Measurements from ENCODE around the gene CMAS.
"Not testable (repeated sequence)": the region's sequence is repeated elsewhere in the genome, so short reads cannot be mapped to it uniquely, and the experiment has no call there.

The CMAS gene

DNA sequence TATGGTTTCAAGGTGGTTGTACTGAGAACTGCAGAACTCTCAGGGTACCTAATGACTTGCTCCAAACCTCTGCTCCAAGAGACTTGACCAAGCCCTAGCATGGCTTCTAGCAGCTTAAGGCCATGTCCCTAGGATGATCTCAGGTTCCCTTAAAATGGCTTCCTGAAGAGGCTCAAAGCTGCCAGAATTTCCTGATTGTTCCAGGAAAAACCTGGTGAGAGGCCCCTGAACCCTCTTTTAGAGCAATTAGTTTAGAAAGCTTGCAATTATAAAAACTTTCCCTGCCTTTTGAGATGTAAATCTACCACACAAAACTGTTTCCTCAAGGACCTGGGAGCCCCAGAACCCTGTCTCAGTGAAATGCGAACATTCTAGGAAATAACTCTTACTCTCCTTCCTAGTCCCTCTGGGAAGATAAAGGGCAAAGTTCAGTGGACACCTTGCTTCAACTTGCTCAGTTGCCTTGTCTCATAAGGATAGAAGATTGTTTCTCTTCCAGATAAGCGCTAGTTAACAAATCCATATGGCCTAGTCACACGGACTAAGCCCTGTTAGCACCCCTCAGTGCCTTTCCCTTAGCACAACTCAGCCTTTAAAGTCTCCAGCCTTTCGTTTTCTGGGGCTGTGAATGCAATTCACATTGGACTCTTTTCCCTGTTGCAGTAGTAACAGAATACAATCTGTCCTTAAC, 2.5 kb downstream of the CMAS start:
- H3K27me3 ChIP-seq (ENCODE audit: insufficient read depth, low read depth, severe bottlenecking) = no peaks in the 10 kb centered on the region
- no peaks in the 10 kb centered on the region for H3K9me3 ChIP-seq (ENCODE audit: severe bottlenecking)
- peaks cover 7% of the 10 kb centered on the region for H3K36me3 ChIP-seq
- no peak for DNase-seq
- H3K4me3 ChIP-seq (ENCODE audit: low read depth, low read length) = no peak overlapping the region
- TF ChIP-seq, protein P1, sequence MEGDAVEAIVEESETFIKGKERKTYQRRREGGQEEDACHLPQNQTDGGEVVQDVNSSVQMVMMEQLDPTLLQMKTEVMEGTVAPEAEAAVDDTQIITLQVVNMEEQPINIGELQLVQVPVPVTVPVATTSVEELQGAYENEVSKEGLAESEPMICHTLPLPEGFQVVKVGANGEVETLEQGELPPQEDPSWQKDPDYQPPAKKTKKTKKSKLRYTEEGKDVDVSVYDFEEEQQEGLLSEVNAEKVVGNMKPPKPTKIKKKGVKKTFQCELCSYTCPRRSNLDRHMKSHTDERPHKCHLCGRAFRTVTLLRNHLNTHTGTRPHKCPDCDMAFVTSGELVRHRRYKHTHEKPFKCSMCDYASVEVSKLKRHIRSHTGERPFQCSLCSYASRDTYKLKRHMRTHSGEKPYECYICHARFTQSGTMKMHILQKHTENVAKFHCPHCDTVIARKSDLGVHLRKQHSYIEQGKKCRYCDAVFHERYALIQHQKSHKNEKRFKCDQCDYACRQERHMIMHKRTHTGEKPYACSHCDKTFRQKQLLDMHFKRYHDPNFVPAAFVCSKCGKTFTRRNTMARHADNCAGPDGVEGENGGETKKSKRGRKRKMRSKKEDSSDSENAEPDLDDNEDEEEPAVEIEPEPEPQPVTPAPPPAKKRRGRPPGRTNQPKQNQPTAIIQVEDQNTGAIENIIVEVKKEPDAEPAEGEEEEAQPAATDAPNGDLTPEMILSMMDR (IDR thresholded peaks at IDR 0.05; ENCODE audit: low read depth, low read length) = no peak
- no peak overlapping the region for H3K27ac ChIP-seq

DNA sequence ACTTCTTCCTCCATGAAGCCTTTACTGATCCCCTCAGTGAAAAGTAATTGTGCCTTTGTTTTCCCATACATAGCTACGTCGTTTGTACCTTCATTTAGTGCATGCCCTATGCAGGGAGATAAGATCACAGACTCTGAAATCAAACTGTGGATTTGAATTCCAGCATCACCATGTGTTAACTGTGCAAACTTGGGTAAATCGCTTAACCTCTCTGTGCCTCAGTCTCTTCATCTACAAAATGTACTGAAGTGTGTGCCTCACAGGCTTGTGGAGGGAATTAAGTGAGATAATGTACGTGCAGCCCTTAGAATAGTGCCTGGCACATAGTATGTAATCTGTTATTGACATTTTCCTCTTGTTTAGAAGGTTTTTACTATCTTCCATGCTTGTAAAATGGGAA, 4.1 kb downstream of the CMAS start:
- Histone ChIP-seq H3K27ac (no peak overlapping the region), H3K4me3 (ENCODE audit: low read depth, low read length) (no peak overlapping the region)

DNA sequence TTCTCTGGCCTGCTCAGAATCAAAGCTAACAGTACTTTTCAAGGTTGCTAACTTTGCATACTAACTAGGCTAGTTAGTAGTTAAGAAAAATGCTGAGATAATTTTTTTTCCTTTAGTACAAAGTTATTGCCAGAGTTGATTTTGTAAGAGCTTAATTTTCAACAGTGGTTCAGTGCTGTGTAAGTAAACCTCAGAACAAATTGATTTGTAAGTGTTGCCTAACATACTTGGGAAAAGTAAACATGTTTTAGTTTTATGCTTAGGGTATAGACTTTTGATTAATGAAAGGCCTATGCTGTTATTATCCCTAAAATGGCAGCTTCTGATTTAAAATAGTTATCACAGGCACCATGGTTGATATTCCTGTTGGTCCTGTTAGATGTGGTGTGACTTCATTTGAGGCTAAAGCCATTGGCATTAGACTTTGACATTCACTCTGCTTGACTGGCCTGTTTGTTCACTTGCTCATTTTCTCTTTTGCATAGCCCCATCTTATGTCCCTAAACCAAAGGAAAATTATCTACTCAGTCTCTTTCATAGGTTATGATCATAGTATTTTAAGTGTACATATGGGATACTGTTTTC, 5.2 kb downstream of the CMAS start:
- TF ChIP-seq, protein P1 (IDR thresholded peaks at IDR 0.05; ENCODE audit: low read depth, low read length) = no peak
- Histone ChIP-seq H3K27ac (no peak overlapping the region), H3K9me3 (ENCODE audit: severe bottlenecking) (no peaks in the 10 kb centered on the region), H3K4me3 (ENCODE audit: low read depth, low read length) (no peak overlapping the region), H3K36me3 (peaks cover 9% of the 10 kb centered on the region), H3K27me3 (ENCODE audit: insufficient read depth, low read depth, severe bottlenecking) (no peaks in the 10 kb centered on the region)
- no peak for DNase-seq

More for the DNA sequence above, 4.1 kb downstream of the CMAS start:
- peaks cover 7% of the 10 kb centered on the region for H3K36me3 ChIP-seq
- H3K9me3 ChIP-seq (ENCODE audit: severe bottlenecking) = no peaks in the 10 kb centered on the region
- TF ChIP-seq, protein P1 (IDR thresholded peaks at IDR 0.05; ENCODE audit: low read depth, low read length) = no peak
- no peak for DNase-seq
- H3K27me3 ChIP-seq (ENCODE audit: insufficient read depth, low read depth, severe bottlenecking) = no peaks in the 10 kb centered on the region

DNA sequence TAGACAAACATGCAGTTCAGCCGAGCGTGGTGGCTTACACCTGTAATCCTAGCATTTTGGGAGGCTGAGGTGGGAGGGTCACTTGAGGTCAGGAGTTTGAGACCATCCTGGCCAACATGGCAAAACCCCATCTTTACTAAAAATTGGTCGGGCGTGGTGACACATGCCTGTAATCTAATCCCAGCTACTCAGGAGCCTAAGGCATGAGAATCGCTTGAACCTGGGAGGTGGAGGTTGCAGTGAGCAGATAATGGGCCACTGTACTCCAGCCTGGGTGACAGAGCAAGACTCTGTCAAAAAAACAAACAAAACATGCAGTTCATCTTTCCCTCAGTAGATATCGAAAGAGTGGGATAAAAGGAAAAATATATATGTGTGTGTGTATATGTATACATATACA, 7.0 kb downstream of the CMAS start:
- not testable (repeated sequence) for H3K27ac ChIP-seq; H3K9me3 ChIP-seq (ENCODE audit: severe bottlenecking); H3K4me3 ChIP-seq (ENCODE audit: low read depth, low read length); H3K27me3 ChIP-seq (ENCODE audit: insufficient read depth, low read depth, severe bottlenecking); DNase-seq
- H3K36me3 ChIP-seq = peaks cover 16% of the 10 kb centered on the region

DNA sequence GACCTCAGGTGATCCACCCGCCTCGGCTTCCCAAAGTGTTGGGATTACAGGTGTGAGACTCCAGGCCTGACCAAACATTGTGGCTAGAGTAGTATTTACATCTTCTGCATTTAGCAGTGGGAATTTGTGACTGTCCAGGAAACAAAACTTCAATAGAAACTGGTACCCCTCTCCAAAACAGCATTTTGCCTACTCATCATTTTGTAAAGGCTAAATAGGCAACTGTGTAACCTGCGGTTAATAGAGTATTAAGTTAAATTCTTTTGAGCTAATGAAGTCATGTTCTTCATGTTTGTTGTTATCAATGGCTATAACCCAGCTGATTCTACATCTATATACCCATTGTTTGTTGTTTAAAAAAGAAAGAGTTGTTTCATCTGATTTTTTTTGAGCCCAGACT, 8.1 kb downstream of the CMAS start:
- H3K4me3 ChIP-seq (ENCODE audit: low read depth, low read length) = no peak overlapping the region
- no peaks in the 10 kb centered on the region for H3K27me3 ChIP-seq (ENCODE audit: insufficient read depth, low read depth, severe bottlenecking)
- peaks cover 15% of the 10 kb centered on the region for H3K36me3 ChIP-seq
- H3K27ac ChIP-seq = no peak overlapping the region
- TF ChIP-seq, protein P1 (IDR thresholded peaks at IDR 0.05; ENCODE audit: low read depth, low read length) = no peak
- DNase-seq = no peak
- H3K9me3 ChIP-seq (ENCODE audit: severe bottlenecking) = no peaks in the 10 kb centered on the region

DNA sequence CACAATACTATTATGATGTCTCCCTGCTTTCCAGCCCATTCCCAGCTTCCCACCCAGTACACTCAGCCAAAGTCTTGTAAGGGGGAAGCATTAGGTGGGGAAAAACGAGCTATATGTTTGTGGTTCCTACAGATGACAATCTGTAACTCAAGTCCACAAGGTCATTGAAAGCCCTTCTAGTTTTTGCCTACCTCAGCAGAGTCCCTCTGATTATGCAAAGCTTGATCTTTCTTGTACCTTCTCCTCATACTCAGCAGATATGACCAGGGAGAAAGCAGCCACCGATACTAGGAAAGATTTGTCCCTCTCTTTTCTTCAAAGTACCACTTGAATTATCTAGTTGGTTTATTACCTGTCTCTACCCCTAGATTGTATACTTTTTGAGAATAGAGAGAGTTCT, 10.6 kb downstream of the CMAS start:
- H3K9me3 ChIP-seq (ENCODE audit: severe bottlenecking) = no peaks in the 10 kb centered on the region
- no peak overlapping the region for H3K27ac ChIP-seq
- no peak for DNase-seq
- TF ChIP-seq, protein P1 (IDR thresholded peaks at IDR 0.05; ENCODE audit: low read depth, low read length) = no peak
- H3K27me3 ChIP-seq (ENCODE audit: insufficient read depth, low read depth, severe bottlenecking) = no peaks in the 10 kb centered on the region
- H3K4me3 ChIP-seq (ENCODE audit: low read depth, low read length) = no peak overlapping the region
- peaks cover 24% of the 10 kb centered on the region for H3K36me3 ChIP-seq
